GM10248 (cell line): Measurements from ENCODE around the gene RNF144B.

Experiments used
- CTCF ChIA-PET: fragments of 300-600 bp; sonication (Branson Sonifier 250); formaldehyde crosslinking; extraction: SDS; loops from one replicate; lab custom pipeline; 2021; ENCODE audit warnings: antibody characterized with exemption; lab: Yijun Ruan, JAX
- POLR2A ChIA-PET: fragments of 350-650 bp; sonication (Branson Sonifier 250); formaldehyde crosslinking; extraction: SDS; loops from one replicate; lab custom pipeline; 2020; ENCODE audit warnings: antibody characterized with exemption; lab: Yijun Ruan, JAX
- DNase-seq: peaks from one replicate; pipeline ENCODE4 v3.0.0; 2012; ENCODE audit errors: extremely low spot score
- CTCF ChIP-seq: IDR thresholded peaks from 2 replicates; pipeline ENCODE4 v1.5.1; 2012; ENCODE audit warnings: mild to moderate bottlenecking, low read depth; ENCODE audit errors: extremely low read depth, missing control alignments, control extremely low read depth

RNF144B gene

GRCh38 chr6:18368277-18369105 is 18.7 kb upstream of the RNF144B start:
- no peak for DNase-seq
- ChIA-PET POLR2A (no interaction called here), CTCF (no interaction called here)
- TF ChIP-seq CTCF = no peak

- POLR2A ChIA-PET = no interaction called here
- CTCF ChIA-PET = interaction anchor here (1.7 kb wide), 1 partner anchor 16 kb away, joined by 3 read pairs; the partner anchor contains the start of gene RNF144B
- no peak for DNase-seq
- no peak for TF ChIP-seq CTCF
Observed at GRCh38 chr6:18371010-18371409, 16.1 kb upstream of the RNF144B start.

- ChIA-PET CTCF (interaction anchor here (1.7 kb wide), 1 partner anchor 16 kb away, joined by 3 read pairs; the partner anchor contains the start of gene RNF144B), POLR2A (no interaction called here)
- no peak for TF ChIP-seq CTCF
- no peak for DNase-seq
Observed at GRCh38 chr6:18371656-18372055, 15.5 kb upstream of the RNF144B start.

DNA sequence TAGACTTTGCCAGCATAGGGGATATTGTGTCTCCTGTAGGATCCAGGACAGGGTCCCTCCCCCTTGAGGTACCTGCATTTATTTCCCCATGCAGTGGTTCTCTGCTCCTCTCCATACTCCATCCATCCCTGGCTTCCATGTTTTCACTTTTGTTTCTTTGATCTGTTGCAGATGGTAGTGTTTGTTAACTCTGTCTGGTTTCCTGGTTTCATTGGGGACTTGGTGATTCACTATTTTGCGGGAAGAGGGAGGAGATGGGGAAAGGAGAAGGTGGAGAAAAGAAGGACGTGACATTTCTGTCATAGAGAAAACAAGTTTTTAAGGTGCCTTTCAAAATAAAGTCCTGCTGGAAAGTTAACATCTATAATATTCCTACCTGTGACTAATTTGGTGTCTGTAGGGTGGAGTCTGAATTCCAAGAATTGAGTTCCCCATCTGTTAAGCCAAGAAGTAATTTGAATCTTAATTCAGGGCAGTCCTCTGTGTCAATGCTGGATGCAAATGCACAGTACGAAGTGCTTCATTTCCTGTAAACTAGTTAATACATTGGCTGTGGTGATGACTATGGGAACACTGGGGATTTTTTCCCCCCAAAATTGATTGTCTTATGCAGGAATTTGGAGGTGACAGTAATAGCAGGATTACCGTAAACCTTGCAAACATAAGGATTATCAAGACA is 6.9 kb upstream of the RNF144B start:
- CTCF ChIA-PET = interaction anchor here (1.5 kb wide), 1 partner anchor 57 kb away, joined by 3 read pairs; no protein-coding TSS in a partner anchor
- TF ChIP-seq CTCF = no peak

GRCh38 chr6:18380851-18381250 is 6.3 kb upstream of the RNF144B start:
- no peak for DNase-seq
- TF ChIP-seq CTCF = no peak
- ChIA-PET POLR2A (no interaction called here), CTCF (interaction anchor here (1.5 kb wide), 2 partner anchors 11 to 58 kb away, joined by 3 to 5 read pairs; no protein-coding TSS in a partner anchor)

More for the DNA sequence above, 6.9 kb upstream of the RNF144B start:
- no peak for DNase-seq
- POLR2A ChIA-PET = no interaction called here

DNA sequence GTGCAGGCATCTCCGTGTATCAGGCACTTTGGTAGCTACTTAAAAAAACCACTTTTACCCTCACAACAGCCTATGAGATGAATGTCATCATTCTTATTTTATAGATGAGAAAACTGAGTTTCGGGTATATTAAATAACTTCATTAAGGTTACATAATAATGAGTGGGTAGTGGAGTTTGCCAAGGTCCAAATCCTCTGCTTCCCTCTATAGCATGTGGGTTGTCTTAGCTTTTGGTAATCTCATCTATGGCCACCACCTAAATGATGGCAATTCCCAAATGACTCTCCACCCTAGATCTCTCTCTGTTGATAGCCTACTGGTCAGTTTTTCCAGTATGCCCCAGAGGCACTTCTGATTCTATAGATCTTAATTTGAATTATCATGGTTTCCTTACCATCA is 3.7 kb upstream of the RNF144B start:
- no peak for TF ChIP-seq CTCF
- CTCF ChIA-PET = no interaction called here
- POLR2A ChIA-PET = no interaction called here
- DNase-seq = no peak
